ENCODE results near the gene EIF5.

EIF5 gene

DNA sequence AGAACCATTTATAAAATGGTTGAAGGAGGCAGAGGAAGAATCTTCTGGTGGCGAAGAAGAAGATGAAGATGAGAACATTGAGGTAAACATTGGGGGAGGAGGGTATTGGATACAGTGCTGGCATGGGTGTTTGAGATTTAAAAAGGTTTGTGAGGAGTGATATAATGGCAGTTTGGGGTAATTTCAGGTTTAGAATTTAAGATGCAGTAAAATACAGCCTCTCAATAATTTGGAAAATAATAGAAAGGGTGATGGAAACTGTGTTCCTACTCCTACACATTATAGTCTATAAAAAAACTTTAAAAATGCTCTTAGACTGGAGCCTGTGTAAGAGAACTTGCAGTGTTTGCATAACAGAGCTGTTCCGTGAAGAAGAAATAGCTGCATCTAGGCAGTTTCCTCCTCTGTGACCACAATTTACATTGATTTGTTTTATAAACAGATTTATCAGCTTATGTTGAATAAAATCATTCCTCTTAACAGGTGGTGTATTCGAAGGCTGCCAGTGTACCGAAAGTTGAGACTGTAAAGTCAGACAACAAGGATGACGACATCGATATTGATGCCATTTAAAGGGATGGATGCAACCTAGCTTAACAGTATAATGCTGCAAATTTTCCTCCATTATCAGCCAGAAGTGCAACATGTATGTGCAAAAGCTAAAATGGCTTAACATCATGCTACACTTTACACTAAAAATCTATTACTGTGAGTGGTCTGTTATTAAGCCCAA is 6.6 kb downstream of the EIF5 start:
- Histone ChIP-seq H3K36me3 (peaks cover 91 to 97% (median 96%) of the 10 kb centered on the region in 11 experiments), H3K9ac (peak overlapping the region in 1 of 11 experiments; percentile 24; a peak in 1 of 22 replicates), H3K4me3 (no peak overlapping the region), H3K27me3 (no peaks in the 10 kb centered on the region), H3K4me1 (peaks cover 11 to 50% (median 24%) of the 10 kb centered on the region in 10 experiments), H3K9me3 (replicated peaks in 1 of 11) (no peaks in the 10 kb centered on the region), H4K20me1 (peaks cover 84 to 100% (median 98%) of the 10 kb centered on the region in 11 experiments), H3K27ac (no peak overlapping the region), H3K4me2 (peak overlapping the region in 1 of 11 experiments; percentile 6; a peak in 1 of 22 replicates)
- TF ChIP-seq Cebpa-rat (IDR thresholded peaks at IDR 0.05): no peak

DNA sequence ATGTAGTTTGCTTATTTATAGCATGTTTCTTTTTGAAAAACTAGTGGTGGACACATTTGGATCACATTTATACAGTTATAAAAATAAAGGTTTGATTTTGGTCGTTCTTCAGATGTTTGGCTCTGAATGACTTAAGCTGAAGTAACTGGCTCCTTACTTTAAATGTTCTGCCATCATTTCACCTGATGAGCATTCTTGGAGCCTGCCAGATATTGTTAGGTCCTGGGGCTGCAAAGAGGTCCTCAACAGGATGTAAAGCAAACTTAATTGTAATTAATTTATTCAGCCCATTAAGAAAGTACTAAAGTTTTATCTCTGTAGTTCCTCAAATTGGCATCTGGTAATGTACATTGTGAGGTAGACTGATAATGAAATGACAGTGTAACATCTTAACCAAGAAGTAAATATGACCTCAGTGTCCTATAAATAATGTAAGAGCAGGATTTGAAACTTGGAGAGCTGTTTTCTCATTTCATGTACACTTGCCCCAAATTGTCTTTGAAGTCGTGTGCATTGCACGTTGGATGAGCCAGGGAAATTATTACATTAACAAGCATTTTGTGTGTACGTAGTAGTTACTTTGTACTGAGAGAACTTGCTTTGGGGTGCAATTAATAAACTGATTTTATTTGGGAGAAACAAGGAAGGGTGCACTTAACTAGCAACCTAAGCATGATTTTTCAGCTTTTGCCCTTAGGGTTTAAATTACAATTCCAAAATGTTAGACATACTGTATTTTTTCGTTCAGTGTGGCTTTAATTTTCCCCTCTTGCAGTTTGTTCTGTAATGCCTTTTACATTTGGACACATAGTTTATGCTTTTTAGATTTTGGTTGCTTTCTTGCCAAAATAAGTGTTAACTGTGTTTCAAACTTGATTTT is 7.5 kb downstream of the EIF5 start:
- no peak for TF ChIP-seq Cebpa-rat (IDR thresholded peaks at IDR 0.05)
- H3K4me2 ChIP-seq: no peak overlapping the region
- no peaks in the 10 kb centered on the region for H3K9me3 ChIP-seq (replicated peaks in 1 of 11)
- no peaks in the 10 kb centered on the region for H3K27me3 ChIP-seq
- no peak overlapping the region for H3K27ac ChIP-seq
- H3K36me3 ChIP-seq: peaks cover 83 to 89% (median 88%) of the 10 kb centered on the region in 11 experiments
- H3K4me3 ChIP-seq: no peak overlapping the region
- H3K9ac ChIP-seq: no peak overlapping the region
- H4K20me1 ChIP-seq: peaks cover 76 to 97% (median 90%) of the 10 kb centered on the region in 11 experiments
- H3K4me1 ChIP-seq: peaks cover 3 to 41% (median 15%) of the 10 kb centered on the region in 10 experiments

DNA sequence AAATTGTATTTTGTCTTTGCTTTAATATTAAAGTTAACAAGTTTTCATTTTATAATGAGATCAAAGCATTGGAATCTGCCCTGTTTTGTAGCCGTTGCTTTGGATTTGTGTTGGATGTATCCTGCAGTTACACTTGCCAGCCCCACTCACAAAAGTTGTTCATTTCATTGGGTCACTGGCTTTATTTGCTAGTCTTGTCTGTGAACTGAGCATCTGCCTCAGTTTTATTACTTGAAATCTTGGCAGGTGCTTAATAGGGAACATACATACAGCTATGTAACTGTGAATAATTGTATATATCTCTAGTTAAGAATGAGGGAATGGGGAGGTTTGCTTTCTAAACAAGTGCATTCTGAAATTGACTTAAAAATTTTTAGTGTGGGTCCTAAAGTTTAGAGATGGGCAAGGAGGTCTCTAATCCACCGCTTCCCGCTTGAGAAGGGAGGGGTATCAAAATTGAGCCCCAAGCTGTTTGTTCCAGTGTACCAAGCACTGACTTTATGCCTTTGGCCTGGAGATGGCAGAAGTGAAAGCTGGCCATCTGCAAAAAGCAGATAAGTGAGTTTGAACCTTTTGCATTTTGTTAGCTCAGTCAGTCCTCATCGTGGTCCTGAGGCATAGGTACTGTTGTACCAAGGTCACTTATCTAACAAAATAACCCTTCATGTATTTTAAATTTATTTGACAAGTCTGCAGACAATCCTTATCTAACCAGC is 9.3 kb downstream of the EIF5 start:
- H3K4me1 ChIP-seq: peaks cover 0 to 28% (median under 1%) of the 10 kb centered on the region in 10 experiments; a peak in 8 of 20 replicates
- H3K4me2 ChIP-seq: no peak overlapping the region

DNA sequence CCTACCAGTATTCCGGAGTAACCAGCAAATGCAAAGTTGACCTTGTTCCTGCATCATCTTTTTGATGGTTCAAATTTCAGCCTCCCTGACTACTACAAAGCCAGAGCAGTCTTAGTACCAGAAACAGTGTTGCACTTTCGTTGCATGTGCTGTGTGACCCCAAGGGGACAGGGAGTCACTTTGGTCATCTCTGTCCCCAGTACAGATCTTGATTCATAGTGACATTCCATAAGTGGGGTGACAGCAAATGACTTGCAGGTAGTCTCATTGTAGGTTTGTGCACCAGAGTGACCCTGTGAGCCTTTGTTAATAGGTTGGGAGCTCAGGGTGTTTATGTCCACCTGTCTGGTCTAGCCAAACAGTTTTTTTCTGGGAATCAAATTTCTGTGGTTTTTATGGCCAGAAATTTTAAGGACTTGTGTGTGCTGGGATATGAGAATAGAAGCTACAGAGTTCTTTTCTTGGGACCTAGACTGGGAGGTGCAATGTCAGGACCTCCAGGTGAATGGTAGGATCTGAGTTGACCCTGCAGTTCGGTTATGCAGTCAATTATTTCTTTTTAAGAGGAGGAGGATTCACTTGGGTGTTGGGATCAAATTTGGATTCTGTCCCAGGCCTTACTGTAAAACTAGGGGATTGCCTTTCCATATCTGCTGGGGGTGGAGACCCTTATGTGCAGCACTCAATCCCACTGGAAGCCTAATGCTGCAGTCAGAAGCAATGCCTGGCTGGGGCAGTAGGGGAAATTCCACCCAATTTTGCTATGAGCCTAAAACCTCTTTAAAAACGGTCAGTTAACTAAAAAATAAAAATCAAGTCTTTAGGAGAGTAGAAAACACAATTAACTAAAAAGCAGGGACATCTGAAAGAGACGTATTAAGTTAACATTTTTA is 10.1 kb downstream of the EIF5 start:
- Histone ChIP-seq H3K27me3 (no peaks in the 10 kb centered on the region), H3K4me1 (peaks cover 0 to 20% (median 0%) of the 10 kb centered on the region in 10 experiments; a peak in 5 of 20 replicates), H3K9me3 (replicated peaks in 1 of 11) (no peaks in the 10 kb centered on the region), H3K4me2 (no peak overlapping the region), H3K4me3 (no peak overlapping the region), H3K27ac (no peak overlapping the region), H3K36me3 (peaks cover 56 to 62% (median 61%) of the 10 kb centered on the region in 11 experiments), H4K20me1 (peaks cover 51 to 74% (median 63%) of the 10 kb centered on the region in 11 experiments), H3K9ac (no peak overlapping the region)
- TF ChIP-seq Cebpa-rat (IDR thresholded peaks at IDR 0.05): no peak

More for the DNA sequence above, 9.3 kb downstream of the EIF5 start:
- no peak overlapping the region for H3K4me3 ChIP-seq
- TF ChIP-seq Cebpa-rat (IDR thresholded peaks at IDR 0.05): no peak
- H3K27ac ChIP-seq: no peak overlapping the region
- no peaks in the 10 kb centered on the region for H3K27me3 ChIP-seq
- no peak overlapping the region for H3K9ac ChIP-seq
- H3K36me3 ChIP-seq: peaks cover 64 to 70% (median 70%) of the 10 kb centered on the region in 11 experiments
- peaks cover 57 to 82% (median 72%) of the 10 kb centered on the region in 11 experiments for H4K20me1 ChIP-seq
- no peaks in the 10 kb centered on the region for H3K9me3 ChIP-seq (replicated peaks in 1 of 11)

DNA sequence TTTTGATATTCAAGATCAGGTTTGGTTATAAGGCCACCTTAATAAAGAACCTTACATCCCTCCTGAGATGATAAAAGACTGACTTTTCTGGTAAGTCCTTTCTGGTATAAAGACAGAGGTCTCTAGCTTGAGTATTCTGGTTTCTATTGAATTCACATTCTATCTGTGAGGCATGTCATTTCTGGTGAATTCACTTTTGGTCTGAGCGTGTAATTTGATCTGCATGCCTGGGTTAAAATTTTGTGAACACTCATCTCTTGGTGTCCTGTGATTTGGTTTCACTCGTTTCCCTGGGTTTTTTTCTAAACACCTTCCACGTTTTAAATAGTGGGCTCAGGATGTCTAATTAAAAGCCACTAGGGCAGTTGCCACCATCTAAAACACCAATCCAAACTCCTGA is 12.2 kb downstream of the EIF5 start:
- Histone ChIP-seq H3K9me3 (replicated peaks in 1 of 11) (no peaks in the 10 kb centered on the region), H3K9ac (0 out of 22 replicates have a peak overlapping the region, but pooled peaks of 1 of the 11 experiments have one; percentile 5), H3K4me1 (0 out of 20 replicates have a peak, but pooled peaks cover 0 to 5% (median 0%) of the 10 kb centered on the region in 10 experiments), H4K20me1 (peaks cover 30 to 52% (median 42%) of the 10 kb centered on the region in 11 experiments), H3K36me3 (peaks cover 35 to 41% (median 40%) of the 10 kb centered on the region in 11 experiments), H3K27ac (no peak overlapping the region), H3K4me3 (no peak overlapping the region), H3K4me2 (no peak overlapping the region), H3K27me3 (no peaks in the 10 kb centered on the region)
- no peak for TF ChIP-seq Cebpa-rat (IDR thresholded peaks at IDR 0.05)

DNA sequence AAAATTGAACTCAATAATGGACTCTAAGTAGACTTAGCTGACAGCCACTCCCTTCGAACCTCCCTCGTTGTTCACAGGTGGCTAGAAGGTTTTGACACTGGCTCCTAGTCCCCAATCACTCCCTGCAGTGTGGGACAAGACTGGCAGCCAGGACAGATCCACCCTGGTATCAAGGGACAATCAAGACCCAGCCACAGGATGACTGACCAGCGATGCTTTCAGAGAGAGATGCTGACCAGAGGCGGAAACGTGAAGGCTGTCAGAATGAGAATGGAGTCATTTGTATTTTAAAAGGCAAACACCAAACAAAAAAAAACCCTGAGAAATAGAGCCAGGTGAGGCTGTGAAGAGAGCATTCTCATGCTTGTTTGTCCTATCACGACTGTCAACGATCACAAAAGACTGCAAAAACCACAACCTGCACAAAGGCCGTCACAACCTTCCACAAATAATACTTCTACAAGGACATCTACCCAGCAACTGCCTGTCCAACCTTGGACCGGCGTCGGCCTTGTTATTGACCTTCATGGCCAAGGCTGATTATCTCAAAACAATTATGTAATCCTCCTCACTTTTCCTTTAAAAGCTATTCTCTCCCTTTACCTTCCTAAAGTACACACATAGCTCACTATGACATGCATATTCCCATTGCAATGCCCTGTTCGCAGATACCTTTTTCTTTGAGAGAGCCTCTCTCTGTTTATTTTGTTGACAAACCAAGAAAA is 13.2 kb downstream of the EIF5 start:
- Histone ChIP-seq H3K27ac (no peak overlapping the region), H3K4me3 (no peak overlapping the region), H4K20me1 (peaks cover 20 to 43% (median 32%) of the 10 kb centered on the region in 11 experiments; a peak in 21 of 22 replicates), H3K9ac (no peak overlapping the region), H3K27me3 (no peaks in the 10 kb centered on the region), H3K36me3 (peaks cover 25 to 31% (median 30%) of the 10 kb centered on the region in 11 experiments), H3K4me1 (0 out of 20 replicates have a peak, but pooled peaks cover 0 to 5% (median 0%) of the 10 kb centered on the region in 10 experiments), H3K4me2 (no peak overlapping the region), H3K9me3 (replicated peaks in 1 of 11) (no peaks in the 10 kb centered on the region)
- TF ChIP-seq Cebpa-rat (IDR thresholded peaks at IDR 0.05): no peak

DNA sequence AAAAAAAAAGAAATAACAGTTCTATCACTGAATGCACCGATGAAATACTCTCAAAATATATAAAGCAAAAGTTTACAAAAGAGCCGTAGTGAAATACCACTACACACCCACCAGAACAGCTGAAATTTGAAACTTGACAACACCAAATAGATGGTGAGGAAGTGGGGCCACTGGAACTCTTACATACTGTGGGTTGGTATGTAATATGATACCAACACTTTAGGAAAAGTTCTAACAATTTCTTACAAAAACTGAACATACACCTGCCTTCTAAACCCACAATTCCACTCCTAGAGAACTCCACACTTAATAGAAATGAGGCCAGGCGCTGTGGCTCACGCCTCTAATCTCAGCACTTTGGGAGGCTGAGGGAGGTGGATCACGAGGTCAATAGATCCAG is 14.1 kb downstream of the EIF5 start:
- no peak overlapping the region for H3K4me3 ChIP-seq
- 0 out of 20 replicates have a peak, but pooled peaks cover 0 to 5% (median 0%) of the 10 kb centered on the region in 10 experiments for H3K4me1 ChIP-seq
- H3K9me3 ChIP-seq (replicated peaks in 1 of 11): peaks cover 0 to 7% (median 0%) of the 10 kb centered on the region in 11 experiments; a peak in 4 of 22 replicates
- no peak overlapping the region for H3K9ac ChIP-seq
- no peaks in the 10 kb centered on the region for H3K27me3 ChIP-seq
- no peak overlapping the region for H3K4me2 ChIP-seq
- peaks cover 13 to 34% (median 23%) of the 10 kb centered on the region in 11 experiments; a peak in 20 of 22 replicates for H4K20me1 ChIP-seq
- no peak for TF ChIP-seq Cebpa-rat (IDR thresholded peaks at IDR 0.05)
- no peak overlapping the region for H3K27ac ChIP-seq
- peaks cover 16 to 22% (median 21%) of the 10 kb centered on the region in 11 experiments for H3K36me3 ChIP-seq
